Measurements from ENCODE around the gene CDKAL1.

- TF ChIP-seq EZH2 (optimal IDR thresholded peaks at IDR 0.05; ENCODE audit: low read depth, low read length) = no peak
- TF ChIP-seq, protein P1, sequence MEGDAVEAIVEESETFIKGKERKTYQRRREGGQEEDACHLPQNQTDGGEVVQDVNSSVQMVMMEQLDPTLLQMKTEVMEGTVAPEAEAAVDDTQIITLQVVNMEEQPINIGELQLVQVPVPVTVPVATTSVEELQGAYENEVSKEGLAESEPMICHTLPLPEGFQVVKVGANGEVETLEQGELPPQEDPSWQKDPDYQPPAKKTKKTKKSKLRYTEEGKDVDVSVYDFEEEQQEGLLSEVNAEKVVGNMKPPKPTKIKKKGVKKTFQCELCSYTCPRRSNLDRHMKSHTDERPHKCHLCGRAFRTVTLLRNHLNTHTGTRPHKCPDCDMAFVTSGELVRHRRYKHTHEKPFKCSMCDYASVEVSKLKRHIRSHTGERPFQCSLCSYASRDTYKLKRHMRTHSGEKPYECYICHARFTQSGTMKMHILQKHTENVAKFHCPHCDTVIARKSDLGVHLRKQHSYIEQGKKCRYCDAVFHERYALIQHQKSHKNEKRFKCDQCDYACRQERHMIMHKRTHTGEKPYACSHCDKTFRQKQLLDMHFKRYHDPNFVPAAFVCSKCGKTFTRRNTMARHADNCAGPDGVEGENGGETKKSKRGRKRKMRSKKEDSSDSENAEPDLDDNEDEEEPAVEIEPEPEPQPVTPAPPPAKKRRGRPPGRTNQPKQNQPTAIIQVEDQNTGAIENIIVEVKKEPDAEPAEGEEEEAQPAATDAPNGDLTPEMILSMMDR (IDR thresholded peaks at IDR 0.05; ENCODE audit: low read length) = no peak
Measured at GRCh38 chr6:20927130-20927860, 393.0 kb downstream of the CDKAL1 start.
